Activated CD8-positive, alpha-beta memory T cell treated with anti-CD3 and anti-CD28 coated beads, Interleukin-2, amount 50 U/mL, for 48 hours (primary cell): ENCODE measurements around the gene SPATA18.
A peak's percentile ranks its signal among the peaks of the same experiment; 100 is the strongest.

Experiments
- DNase-seq: peaks from one replicate; pipeline ENCODE4 v3.0.0-alpha.2; 2020

Gene SPATA18

DNA sequence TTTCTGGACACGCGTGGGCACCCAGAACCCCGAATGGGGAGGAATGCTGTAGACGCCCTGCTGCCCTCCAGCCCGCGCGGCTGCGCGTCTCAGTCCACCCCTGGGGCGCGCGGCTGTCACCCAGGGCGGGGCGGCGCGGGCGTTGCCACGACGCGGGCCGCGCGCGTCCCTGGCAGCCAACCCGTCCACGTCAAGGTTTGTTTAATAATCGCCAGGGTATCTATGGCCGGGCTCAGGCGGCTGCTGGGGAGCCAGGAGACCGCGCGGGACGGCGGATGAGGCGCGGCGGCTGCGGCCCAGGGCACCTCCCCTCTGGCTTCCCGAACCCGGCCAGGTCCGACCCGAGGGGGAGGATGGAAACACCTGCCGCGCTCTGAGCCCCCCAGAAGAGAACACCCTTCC, at the start of gene SPATA18:
SPATA18 (plus strand) TSS at position 92 of the 402 bp plus-strand sequence. CDS start 401 bp downstream, outside the sequence.
- peak; percentile 48 for DNase-seq

GRCh38 chr4:52001616-52002015, 49.5 kb upstream of the SPATA18 start:
- no peak for DNase-seq

GRCh38 chr4:52004414-52004813, 46.7 kb upstream of the SPATA18 start:
- no peak for DNase-seq

DNA sequence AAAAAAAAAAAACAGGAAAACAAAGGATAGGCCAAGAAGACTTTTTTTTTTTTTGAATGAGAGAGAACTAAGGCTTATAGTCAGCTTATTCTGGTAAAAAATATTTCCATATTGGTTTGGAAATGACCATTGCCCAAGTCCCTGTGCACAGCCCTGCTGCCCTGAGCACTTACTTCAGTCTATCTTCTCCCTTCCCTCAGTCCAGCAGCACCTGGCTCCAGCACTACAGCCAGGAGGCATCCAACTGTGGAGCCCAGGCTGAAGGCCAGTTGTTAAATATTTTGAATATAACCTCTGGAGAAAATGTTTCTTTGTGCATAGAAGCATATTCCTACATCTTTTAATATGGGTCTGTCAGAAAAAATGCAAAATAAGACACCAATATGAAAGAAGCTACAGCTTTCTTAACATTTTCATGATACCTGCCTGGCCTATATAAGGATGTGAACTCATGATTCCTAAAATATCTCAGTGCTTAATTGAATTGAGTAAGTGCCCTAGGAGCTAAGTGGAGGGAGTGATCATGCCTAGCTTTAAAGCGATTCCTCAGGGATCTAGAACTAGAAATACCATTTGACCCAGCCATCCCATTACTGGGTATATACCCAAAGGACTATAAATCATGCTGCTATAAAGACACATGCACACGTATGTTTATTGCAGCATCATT, 45.4 kb upstream of the SPATA18 start:
- no peak for DNase-seq

DNA sequence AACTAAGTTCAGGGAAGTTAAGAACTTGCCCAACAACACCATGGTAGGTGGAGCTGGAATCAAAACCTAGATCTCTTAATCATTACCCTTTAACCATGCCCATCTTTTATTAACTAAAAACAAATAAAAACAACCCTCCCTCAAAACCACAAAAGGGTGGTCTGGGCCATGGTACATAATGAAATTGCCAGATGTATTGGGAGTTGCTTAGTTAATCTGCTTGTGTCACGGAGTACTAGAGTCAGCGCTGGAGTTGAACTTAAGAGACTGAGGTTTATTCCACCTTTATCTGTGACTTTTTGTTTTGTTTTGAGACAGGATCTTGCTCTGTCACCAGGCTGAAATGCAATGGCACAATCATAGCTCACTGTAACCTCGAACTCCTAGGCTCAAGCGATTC, 44.2 kb upstream of the SPATA18 start:
- no peak for DNase-seq

DNA sequence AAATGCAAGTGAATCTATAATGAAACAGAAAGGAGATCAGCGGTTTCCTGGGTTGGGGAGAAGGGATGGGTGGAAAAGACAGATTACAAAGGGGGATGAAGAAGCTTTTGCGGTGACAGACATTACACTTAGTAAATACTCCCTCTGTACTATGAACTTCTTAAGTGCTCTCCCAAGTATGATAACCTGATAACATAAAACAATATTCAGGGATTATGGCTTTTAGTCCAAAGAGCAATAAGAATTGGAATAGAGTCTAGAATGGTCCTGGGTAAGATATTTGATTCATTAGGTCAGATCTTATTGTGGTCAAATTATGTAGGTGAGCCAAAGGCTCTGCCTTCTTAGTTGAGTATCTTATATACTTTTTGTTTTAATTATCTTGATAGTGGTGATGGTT, 40.1 kb upstream of the SPATA18 start:
- DNase-seq = no peak

DNA sequence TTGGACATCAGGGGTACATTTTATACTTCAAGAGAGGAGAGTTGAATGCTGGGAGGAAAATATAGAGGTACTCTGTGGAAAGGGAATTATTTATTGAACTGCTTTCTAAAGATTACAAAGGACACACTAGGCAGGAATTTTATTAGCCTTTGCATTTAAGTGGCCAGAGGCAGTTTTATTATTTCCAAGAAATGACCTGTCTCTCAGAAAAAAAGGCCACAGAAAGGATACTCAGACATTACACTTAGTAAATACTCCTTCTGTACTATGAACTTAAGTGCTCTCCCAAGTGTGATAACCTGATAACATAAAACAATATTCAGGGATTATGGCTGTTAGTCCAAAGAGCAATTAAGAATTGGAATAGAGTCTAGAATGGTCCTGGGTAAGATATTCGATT, 38.5 kb upstream of the SPATA18 start:
- DNase-seq = no peak

DNA sequence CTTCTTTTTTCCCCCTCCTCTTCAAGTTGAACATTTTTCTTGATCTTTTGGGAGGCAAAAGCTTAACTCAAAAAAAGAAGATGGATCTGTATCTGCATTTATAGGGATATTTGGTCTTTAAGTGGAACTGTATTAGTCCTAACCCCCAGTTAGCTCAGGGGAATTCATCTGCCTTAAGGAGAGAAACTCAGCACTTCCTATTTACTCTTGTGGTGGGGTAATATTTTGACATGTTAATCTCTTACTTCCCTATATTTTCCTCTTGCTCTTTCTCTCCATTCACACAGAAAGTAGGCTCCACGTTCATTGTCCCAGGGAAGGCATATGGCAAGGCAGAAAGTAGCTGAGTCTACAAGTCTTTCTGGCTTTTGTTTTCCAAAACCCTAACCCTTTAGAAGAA, 36.2 kb upstream of the SPATA18 start:
- DNase-seq = no peak

DNA sequence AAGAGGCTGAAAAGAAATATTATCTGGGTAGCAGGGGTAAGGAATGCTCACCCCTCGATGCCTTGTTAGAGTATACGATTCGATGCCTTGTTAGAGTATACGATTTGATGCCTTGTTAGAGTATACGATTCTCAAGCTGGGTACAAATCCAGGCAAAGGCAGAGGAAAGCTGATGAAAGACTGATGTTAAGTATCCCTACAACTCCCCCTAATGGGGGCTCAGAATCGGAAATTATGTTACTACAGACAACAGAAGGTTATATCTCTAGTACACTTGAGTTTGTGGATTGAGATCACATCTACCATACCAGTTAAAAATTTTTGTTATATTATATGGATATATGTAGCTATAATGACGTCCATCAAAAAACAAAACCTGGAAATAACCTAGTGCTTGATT, 35.7 kb upstream of the SPATA18 start:
- no peak for DNase-seq

DNA sequence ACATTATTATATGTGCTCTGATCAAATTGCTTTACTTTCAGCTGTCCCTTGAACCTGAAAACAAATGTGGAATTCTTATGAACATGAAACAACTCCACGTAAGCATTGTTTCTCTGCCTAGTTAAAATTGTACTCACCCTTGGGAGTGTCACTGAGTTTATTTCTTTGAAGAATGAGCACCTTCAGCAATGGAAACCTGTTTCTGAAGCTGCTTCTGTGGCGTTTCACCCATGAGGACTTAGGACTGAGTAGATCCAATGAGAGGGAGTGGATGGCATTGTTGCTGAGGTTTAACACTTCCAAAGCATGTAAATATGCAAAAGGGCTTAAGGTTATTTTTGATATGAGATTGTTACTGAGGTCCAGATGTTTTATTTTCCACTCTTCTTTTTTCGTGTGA, 34.1 kb upstream of the SPATA18 start:
- no peak for DNase-seq

DNA sequence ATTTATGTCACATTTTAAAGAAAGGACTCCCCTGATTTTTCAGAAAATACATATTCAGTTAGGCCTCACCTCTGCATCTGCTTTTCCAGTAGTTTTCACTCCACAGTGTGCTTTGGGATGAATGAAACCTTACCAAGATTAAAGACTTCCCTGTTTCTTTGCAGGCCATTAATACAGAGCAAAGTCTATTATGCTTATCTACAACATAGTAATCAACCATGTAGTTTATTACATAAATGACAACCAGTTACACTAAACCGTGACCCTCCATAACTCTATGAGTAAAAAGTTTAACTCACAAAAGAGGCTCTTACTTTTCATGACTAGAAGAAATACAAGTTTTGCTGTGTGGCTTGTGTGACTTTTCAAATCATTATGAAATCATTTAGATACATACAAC, 33.3 kb upstream of the SPATA18 start:
- no peak for DNase-seq

- no peak for DNase-seq
These were observed 31.0 kb upstream of the SPATA18 start, which contains the start of gene LRRC66 for GRCh38 chr4:52019936-52020657. LRRC66 (minus strand) TSS chr4:52020363; CDS start chr4:52017613, 2,750 bp downstream.

- DNase-seq = no peak
These were observed 22.1 kb upstream of the SPATA18 start for GRCh38 chr4:52028970-52029369.

GRCh38 chr4:52032005-52032404, 19.1 kb upstream of the SPATA18 start:
- DNase-seq = no peak

DNA sequence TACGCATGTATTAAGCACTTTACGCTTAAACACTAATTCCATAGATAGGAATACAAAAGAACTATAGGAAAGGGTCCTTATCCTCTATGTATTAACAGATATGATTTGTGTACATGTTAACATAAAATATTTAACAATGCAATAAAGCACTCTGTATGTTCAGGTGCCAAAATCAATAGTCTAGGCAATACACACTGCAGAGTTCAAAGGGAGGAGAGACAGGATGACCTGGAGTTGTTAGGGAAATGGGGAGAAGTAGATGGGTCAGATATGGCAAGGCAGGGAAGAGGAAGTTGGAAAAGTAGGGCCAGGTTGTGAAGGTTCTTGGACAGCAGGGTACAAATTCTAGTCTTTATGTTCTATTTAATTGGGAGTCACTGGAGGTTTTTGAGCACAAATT, 15.9 kb upstream of the SPATA18 start:
- DNase-seq = no peak

DNA sequence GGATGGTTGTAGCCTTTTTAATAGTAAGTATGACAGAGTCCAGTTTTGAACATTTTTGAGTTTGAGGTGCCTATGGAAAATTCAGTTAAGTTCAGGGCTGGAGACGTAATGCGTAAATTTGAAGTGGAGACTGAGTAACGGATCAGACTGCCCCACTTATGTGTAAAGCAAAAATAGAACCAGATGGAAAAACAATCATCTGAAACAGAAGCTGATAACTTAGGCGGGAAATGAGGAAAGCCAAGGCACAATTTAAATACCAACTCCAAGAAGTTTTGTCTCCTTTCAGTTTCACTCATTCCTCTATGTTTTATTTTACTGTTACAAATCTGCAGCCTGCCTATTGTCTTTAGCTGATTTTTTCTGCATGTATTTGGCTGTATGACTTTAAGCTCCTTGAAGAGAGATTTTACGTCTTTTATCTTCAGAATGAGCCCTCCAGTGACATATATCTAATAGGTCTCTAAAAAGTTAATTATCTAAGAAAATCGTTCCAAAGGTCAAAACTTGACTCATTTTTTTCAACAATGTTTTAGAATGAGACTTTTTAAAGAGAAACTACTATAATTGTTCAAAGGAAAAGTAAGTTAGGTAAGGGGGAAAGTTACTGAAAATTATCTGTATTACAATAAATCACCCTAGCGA, 14.1 kb upstream of the SPATA18 start:
- DNase-seq = no peak

- peak; percentile 60 for DNase-seq
These were observed 13.4 kb upstream of the SPATA18 start for GRCh38 chr4:52037689-52038102.

- peak; percentile 87 for DNase-seq
These were observed 12.8 kb upstream of the SPATA18 start, which contains the start of gene SGCB for GRCh38 chr4:52038103-52038912. SGCB (minus strand) TSS chr4:52038299; CDS start chr4:52038259, 40 bp downstream.

DNA sequence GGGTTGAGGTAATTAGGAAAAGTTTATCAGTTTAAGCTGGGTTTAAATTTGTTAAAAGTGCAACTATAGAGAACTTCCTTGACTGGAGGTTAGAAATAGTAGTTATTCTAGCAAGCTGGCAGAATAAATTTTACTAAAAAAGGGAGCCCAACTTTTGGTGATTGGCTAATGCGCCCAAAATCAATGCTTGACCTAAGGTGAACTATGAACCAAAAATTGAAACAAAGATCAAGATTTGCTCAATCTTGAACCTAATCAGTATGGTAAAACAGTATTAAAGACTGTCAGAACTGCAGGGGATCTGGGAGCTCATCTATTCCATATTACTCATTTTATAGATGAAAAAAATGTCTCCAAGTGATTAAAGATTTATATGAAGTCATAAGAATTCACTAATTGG, 6.1 kb upstream of the SPATA18 start:
- no peak for DNase-seq

- no peak for DNase-seq
These were observed 1.8 kb upstream of the SPATA18 start for GRCh38 chr4:52049266-52049665.

- DNase-seq = no peak
These were observed 741 bp downstream of the SPATA18 start for GRCh38 chr4:52051615-52052474.

DNA sequence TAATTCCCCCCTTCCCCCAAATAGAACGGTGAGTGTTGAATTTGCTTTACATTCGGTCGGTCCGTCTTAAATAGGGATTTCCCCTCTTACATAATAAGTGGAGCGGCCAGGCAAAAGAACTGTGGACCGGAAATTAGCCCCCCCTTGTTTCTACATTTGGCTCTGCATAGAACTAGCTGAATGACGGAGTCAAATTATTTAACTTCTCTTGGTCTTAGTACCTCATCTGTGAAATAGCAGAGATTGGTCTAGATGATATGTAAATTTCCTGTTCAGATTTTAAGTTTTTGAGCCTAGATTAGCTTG, 1.3 kb downstream of the SPATA18 start:
- no peak for DNase-seq
